ENCODE data around the gene YEATS4.

- TF ChIP-seq, protein P1, sequence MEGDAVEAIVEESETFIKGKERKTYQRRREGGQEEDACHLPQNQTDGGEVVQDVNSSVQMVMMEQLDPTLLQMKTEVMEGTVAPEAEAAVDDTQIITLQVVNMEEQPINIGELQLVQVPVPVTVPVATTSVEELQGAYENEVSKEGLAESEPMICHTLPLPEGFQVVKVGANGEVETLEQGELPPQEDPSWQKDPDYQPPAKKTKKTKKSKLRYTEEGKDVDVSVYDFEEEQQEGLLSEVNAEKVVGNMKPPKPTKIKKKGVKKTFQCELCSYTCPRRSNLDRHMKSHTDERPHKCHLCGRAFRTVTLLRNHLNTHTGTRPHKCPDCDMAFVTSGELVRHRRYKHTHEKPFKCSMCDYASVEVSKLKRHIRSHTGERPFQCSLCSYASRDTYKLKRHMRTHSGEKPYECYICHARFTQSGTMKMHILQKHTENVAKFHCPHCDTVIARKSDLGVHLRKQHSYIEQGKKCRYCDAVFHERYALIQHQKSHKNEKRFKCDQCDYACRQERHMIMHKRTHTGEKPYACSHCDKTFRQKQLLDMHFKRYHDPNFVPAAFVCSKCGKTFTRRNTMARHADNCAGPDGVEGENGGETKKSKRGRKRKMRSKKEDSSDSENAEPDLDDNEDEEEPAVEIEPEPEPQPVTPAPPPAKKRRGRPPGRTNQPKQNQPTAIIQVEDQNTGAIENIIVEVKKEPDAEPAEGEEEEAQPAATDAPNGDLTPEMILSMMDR (IDR thresholded peaks at IDR 0.05; ENCODE audit: insufficient read depth, low read length) = no peak
- TF ChIP-seq REST (IDR thresholded peaks at IDR 0.05; ENCODE audit: insufficient replicate concordance, low read depth) (no peak), GABPA (IDR thresholded peaks at IDR 0.05; ENCODE audit: low read depth) (no peak), POLR2AphosphoS5 (IDR thresholded peaks at IDR 0.05; ENCODE audit: low read depth) (no peak)
Measured at GRCh38 chr12:69412655-69413054, 53.1 kb downstream of the YEATS4 start.
